Tibial artery (tissue), 4 donors: ENCODE data around the gene MMRN2.

Experiments
- DNase-seq, 2 donors: peaks; one replicate each; pipeline ENCODE4 v3.0.0-alpha.2; 2019
- H3K27ac ChIP-seq, 2 donors: fragments of 200-600 bp; sonication (generic) in 1 of 2; 1 replicate in 1 of 2; 2 replicates in 1 of 2; pipeline ENCODE4 v1.5.1; 2018 to 2019; ENCODE audit warnings: mild to moderate bottlenecking in 1 of 2
- H3K27me3 ChIP-seq, 2 donors: fragments of 200-600 bp; sonication (generic) in 1 of 2; one replicate each; pipeline versions ENCODE4 v1.5.1 to v1.6.0; 2016 to 2019
- H3K36me3 ChIP-seq, 3 donors: fragments of 200-600 bp; sonication (generic) in 2 of 3; one replicate each; pipeline ENCODE4 v1.5.1; 2016 to 2019; ENCODE audit warnings: mild to moderate bottlenecking in 2 of 3
- H3K4me1 ChIP-seq, 4 donors: fragments of 200-600 bp; sonication (generic) in 2 of 4; 1 replicate in 3 of 4; 2 replicates in 1 of 4; pipeline ENCODE4 v1.5.1; 2016 to 2019
- H3K4me3 ChIP-seq, 2 donors: fragments of 200-600 bp; sonication (generic) in 1 of 2; 1 replicate in 1 of 2; 2 replicates in 1 of 2; pipeline ENCODE4 v1.5.1; 2018 to 2019; ENCODE audit warnings: mild to moderate bottlenecking in 2 of 2
- H3K9me3 ChIP-seq, 3 donors: fragments of 200-600 bp; sonication (generic) in 1 of 3; one replicate each; pipeline ENCODE4 v1.5.1; 2016 to 2019
- CTCF ChIP-seq, 2 experiments: fragments of 200-600 bp in 1 of 2; fragments of 450-650 bp in 1 of 2; IDR thresholded peaks; one replicate each; pipeline ENCODE4 v1.5.1; 2017 to 2019; ENCODE audit warnings: antibody characterized with exemption in 2 of 2, mild to moderate bottlenecking in 1 of 2, moderate library complexity in 1 of 2
- intact Hi-C: fragments of 100-400 bp; cut with DNase I; formaldehyde crosslinking; loops from one replicate; pipeline ENCODE4 v1.15.0; 2023; ENCODE audit warnings: low total_unique reads

The MMRN2 gene

GRCh38 chr10:86965986-86966654 lies 8.7 kb upstream of the MMRN2 start:
- Histone ChIP-seq H3K4me3 (peak overlapping the region; percentile 14), H3K9me3 (no peaks in the 10 kb centered on the region), H3K27me3 (no peaks in the 10 kb centered on the region), H3K4me1 (peaks cover 0 to 57% (median 47%) of the 10 kb centered on the region in 4 donors), H3K27ac (peak overlapping the region; percentile 99 to 100), H3K36me3 (peaks cover 0 to 6% (median 0%) of the 10 kb centered on the region in 3 donors)
- intact Hi-C loops: loop anchor here (10.0 kb wide), 1 partner anchor 129 kb away; the partner anchor contains the start of genes GLUD1 and SHLD2
- no peak for DNase-seq
- TF ChIP-seq CTCF (IDR thresholded peaks at IDR 0.05): no peak

GRCh38 chr10:86964847-86965190 lies 7.4 kb upstream of the MMRN2 start:
- peak in 1 of 2 donors; percentile 49 for DNase-seq
- no peak overlapping the region for H3K4me3 ChIP-seq
- TF ChIP-seq CTCF (IDR thresholded peaks at IDR 0.05): no peak
- intact Hi-C loops: loop anchor here (10.0 kb wide), 1 partner anchor 130 kb away; the partner anchor contains the start of genes GLUD1 and SHLD2
- H3K9me3 ChIP-seq: no peaks in the 10 kb centered on the region
- H3K27me3 ChIP-seq: no peaks in the 10 kb centered on the region
- peaks cover 0 to 66% (median 59%) of the 10 kb centered on the region in 4 donors for H3K4me1 ChIP-seq
- peak overlapping the region; percentile 70 to 100 for H3K27ac ChIP-seq
- H3K36me3 ChIP-seq: peaks cover 0 to 6% (median 0%) of the 10 kb centered on the region in 3 donors

GRCh38 chr10:86964061-86964846 lies 6.8 kb upstream of the MMRN2 start:
- no peak for TF ChIP-seq CTCF (IDR thresholded peaks at IDR 0.05)
- peak in 1 of 2 donors; percentile 77 for DNase-seq

DNA sequence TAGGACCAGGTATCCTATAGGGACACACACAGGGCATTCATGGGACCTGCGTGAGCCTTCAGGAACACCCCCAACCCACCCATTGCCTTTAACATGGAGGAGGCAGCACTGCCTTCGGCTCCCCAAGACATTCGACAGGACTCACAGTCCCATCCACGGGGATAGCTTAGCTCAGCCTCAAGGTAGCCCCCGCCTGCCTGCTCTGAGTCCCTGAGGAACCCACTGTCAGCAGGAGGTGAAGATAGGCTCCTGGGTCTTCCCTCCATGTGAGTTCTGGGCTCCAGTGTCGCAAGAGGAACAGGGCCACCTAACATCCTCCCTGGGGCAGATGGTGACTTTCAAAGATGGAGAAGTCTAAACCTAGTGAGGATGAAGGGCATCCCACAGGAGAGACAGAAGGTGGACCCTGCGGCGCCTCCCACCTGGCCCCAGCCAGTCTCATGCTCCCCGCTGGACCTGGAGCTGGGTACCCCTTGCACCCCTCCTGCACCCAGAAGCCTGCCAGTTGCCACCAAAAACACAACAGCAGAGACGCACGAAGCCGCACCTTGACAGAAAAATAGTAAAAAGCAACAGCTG lies 6.0 kb upstream of the MMRN2 start:
- peak in 1 of 2 donors; percentile 59 for DNase-seq
- intact Hi-C loops: loop anchor here (2.0 to 10.0 kb wide), 2 partner anchors 21 to 131 kb away; partner anchors contain the start of genes GLUD1 and SHLD2
- Histone ChIP-seq H3K4me1 (peaks cover 5 to 75% (median 71%) of the 10 kb centered on the region in 4 donors), H3K27me3 (no peaks in the 10 kb centered on the region), H3K9me3 (no peaks in the 10 kb centered on the region), H3K4me3 (no peak overlapping the region), H3K27ac (peak overlapping the region; percentile 70 to 100), H3K36me3 (peaks cover 0 to 6% (median 0%) of the 10 kb centered on the region in 3 donors)
- TF ChIP-seq CTCF (IDR thresholded peaks at IDR 0.05): no peak

More at GRCh38 chr10:86964061-86964846, 6.8 kb upstream of the MMRN2 start:
- Histone ChIP-seq H3K27ac (peak overlapping the region; percentile 70 to 100), H3K4me3 (no peak overlapping the region), H3K27me3 (no peaks in the 10 kb centered on the region), H3K4me1 (peaks cover 0 to 67% (median 65%) of the 10 kb centered on the region in 4 donors), H3K36me3 (peaks cover 0 to 6% (median 0%) of the 10 kb centered on the region in 3 donors), H3K9me3 (no peaks in the 10 kb centered on the region)
- intact Hi-C loops: loop anchor here (10.0 kb wide), 1 partner anchor 131 kb away; the partner anchor contains the start of genes GLUD1 and SHLD2

DNA sequence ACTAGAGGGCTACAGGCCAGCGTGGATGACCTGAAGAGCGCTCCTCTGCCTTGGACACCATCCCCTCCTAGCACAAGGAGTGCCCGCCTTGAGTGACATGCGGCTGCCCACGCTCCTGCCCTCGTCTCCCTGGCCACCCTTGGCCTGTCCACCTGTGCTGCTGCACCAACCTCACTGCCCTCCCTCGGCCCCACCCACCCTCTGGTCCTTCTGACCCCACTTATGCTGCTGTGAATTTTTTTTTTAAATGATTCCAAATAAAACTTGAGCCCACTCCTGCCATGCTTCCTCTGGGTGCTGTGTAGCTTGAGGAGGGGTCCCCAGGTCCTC lies 5.5 kb upstream of the MMRN2 start:
- intact Hi-C loops: loop anchor here (2.0 to 10.0 kb wide), 2 partner anchors 20 to 132 kb away; partner anchors contain the start of genes GLUD1 and SHLD2
- Histone ChIP-seq H3K36me3 (peaks cover 0 to 6% (median 0%) of the 10 kb centered on the region in 3 donors), H3K27ac (peak overlapping the region; percentile 70 to 100), H3K4me3 (no peak overlapping the region), H3K9me3 (no peaks in the 10 kb centered on the region), H3K27me3 (no peaks in the 10 kb centered on the region), H3K4me1 (peaks cover 5 to 78% (median 72%) of the 10 kb centered on the region in 4 donors)
- DNase-seq: no peak
- TF ChIP-seq CTCF (IDR thresholded peaks at IDR 0.05): no peak
